ENCODE data around the gene SNX25.
A peak's percentile ranks its signal among the peaks of the same experiment; 100 is the strongest.

SNX25 gene

DNA sequence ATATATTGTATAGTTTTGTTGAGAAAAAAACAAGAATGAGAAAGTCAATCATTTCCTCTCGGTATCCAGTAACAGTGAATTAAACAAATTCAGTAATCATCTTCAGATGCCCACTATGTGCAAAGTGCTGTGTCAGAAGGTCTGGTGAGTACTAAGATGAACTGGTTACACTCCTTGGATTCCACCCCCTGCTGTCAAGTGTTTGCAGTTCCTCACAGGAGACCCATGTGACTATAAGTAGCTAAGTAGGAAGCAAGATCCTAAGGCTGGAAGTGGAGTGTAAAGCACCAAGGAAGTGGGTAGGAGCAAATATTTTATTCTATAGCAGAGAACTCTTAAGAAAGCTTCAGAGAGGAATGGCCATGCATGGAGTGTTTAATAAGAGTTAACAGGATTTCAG is 73.6 kb downstream of the SNX25 start:
- no peak for DNase-seq (ENCODE audit: low read depth, low spot score)
- POLR2A ChIA-PET = no interaction called here
- CTCF ChIA-PET = interaction anchor here (1.4 to 1.8 kb wide), 2 partner anchors 13 to 29 kb away, joined by 3 to 4 read pairs; no protein-coding TSS in a partner anchor
- no peak overlapping the region for H3K4me3 ChIP-seq (ENCODE audit: low read depth, low read length)
- TF ChIP-seq, protein P1, sequence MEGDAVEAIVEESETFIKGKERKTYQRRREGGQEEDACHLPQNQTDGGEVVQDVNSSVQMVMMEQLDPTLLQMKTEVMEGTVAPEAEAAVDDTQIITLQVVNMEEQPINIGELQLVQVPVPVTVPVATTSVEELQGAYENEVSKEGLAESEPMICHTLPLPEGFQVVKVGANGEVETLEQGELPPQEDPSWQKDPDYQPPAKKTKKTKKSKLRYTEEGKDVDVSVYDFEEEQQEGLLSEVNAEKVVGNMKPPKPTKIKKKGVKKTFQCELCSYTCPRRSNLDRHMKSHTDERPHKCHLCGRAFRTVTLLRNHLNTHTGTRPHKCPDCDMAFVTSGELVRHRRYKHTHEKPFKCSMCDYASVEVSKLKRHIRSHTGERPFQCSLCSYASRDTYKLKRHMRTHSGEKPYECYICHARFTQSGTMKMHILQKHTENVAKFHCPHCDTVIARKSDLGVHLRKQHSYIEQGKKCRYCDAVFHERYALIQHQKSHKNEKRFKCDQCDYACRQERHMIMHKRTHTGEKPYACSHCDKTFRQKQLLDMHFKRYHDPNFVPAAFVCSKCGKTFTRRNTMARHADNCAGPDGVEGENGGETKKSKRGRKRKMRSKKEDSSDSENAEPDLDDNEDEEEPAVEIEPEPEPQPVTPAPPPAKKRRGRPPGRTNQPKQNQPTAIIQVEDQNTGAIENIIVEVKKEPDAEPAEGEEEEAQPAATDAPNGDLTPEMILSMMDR (IDR thresholded peaks at IDR 0.05; ENCODE audit: insufficient read depth, low read length, missing control alignments) = peak; percentile 2

DNA sequence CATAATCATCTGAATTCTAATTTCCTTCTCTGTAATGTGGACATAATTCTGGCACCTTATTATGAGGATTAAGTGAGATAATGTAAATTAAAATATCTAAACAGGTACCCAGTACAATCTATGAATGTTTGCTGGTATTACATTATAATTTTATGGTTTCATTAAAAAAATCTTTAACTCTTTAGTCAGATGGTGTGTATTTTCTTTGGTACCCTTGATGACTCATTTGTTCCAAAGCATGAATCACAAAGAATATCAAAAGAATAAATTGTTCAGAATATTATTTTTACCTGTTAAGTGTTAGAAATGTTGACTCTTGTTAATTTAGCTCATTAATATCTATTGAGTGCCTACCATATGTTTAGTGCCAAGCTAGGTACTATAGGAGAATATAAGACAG is 74.3 kb downstream of the SNX25 start:
- TF ChIP-seq, protein P1 (IDR thresholded peaks at IDR 0.05; ENCODE audit: insufficient read depth, low read length, missing control alignments) = no peak
- ChIA-PET CTCF (interaction anchor here (1.4 kb wide), 1 partner anchor 30 kb away, joined by 3 read pairs; no protein-coding TSS in a partner anchor), POLR2A (no interaction called here)
- DNase-seq (ENCODE audit: low read depth, low spot score) = no peak
- no peak overlapping the region for H3K4me3 ChIP-seq (ENCODE audit: low read depth, low read length)

DNA sequence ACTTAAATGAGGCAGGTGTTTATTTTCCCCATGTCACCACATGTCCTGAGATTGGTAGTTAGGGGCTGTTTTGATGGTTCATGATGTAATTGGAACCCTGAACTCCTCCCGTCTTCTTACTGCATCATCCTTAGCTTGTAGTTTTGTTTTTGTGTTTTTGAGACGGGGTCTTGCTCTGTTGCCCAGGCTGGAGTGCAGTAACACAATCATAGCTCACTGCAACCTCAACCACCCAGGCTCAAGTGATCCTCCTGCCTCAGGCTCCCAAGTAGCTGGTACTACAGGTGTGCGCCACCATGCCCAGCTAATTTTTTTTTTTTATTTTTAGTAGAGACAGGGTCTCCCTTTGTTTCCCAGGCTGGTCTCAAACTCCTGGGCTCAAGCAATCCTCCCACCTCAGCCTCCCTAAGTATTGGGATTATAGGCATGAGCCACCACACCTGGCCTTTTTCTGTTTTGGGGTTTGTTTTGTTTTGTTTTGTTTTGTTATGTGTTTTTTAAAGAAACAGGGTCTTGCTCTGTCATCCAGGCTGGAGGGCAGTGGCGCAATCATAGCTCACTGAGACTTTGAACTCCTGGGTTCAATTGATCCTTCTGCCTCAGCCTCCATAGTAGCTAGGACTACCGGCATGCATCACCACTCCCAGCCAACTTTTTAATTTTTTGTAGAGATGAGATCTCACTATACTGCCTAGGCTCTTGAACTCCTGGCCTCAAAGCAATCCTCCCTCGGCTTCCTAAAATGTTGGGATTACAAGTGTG is 76.4 kb downstream of the SNX25 start:
- ChIA-PET POLR2A (no interaction called here), CTCF (interaction anchor here (1.4 to 2.4 kb wide), 2 partner anchors 13 to 752 kb away, joined by 3 to 6 read pairs; no protein-coding TSS in a partner anchor)
- H3K4me3 ChIP-seq (ENCODE audit: low read depth, low read length) = no peak overlapping the region
- DNase-seq (ENCODE audit: low read depth, low spot score) = no peak
- TF ChIP-seq, protein P1 (IDR thresholded peaks at IDR 0.05; ENCODE audit: insufficient read depth, low read length, missing control alignments) = no peak

DNA sequence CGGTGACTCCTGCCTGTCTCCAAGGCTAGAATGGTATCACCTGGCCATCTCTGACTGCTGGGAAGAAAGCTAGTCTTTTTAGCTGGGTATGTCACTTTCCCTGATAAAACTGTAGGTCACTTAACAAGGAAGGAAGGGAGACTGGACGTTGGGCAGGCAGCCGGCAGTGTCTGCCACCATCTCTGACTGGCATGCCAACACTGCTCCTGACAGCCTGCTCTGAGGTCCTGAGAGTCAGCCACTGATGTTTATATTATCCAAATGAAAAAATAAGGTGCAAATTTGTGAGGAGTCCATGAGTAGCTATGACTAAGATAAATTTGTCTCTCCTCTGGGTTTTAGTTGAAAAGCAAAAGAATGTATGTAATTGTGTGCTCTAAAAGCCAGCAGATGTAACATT is 77.2 kb downstream of the SNX25 start:
- TF ChIP-seq, protein P1 (IDR thresholded peaks at IDR 0.05; ENCODE audit: insufficient read depth, low read length, missing control alignments) = no peak
- no peak overlapping the region for H3K4me3 ChIP-seq (ENCODE audit: low read depth, low read length)
- POLR2A ChIA-PET = interaction anchor here (1.4 kb wide), 1 partner anchor 18 kb away, joined by 3 read pairs; no protein-coding TSS in a partner anchor
- no peak for DNase-seq (ENCODE audit: low read depth, low spot score)
- CTCF ChIA-PET = interaction anchor here (0.8 to 2.4 kb wide), 4 partner anchors 8 to 752 kb away, joined by 3 to 6 read pairs (median 4); no protein-coding TSS in a partner anchor

DNA sequence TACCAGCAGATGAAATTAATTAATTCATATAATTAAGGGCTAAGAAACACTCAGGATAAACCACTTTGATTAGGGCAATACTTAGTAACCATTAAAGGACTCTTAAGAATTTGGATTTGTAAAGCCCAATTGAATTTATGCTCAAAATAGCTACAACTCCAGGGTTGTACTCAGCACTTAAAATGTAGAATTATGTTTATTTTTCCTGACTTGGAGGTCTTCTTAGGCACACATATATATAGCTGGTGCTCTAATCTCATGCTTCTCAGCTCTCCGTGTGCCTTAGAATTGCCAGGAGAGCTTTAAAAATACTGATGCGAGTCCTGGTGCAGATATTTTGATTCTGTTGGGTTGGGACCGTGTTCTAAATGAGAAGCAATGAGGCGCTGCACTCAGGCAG is 77.6 kb downstream of the SNX25 start:
- TF ChIP-seq, protein P1 (IDR thresholded peaks at IDR 0.05; ENCODE audit: insufficient read depth, low read length, missing control alignments) = no peak
- ChIA-PET CTCF (interaction anchor here (0.8 to 2.4 kb wide), 5 partner anchors 8 to 751 kb away, joined by 3 to 6 read pairs (median 3); no protein-coding TSS in a partner anchor), POLR2A (interaction anchor here (1.4 kb wide), 1 partner anchor 17 kb away, joined by 3 read pairs; no protein-coding TSS in a partner anchor)
- no peak for DNase-seq (ENCODE audit: low read depth, low spot score)
- no peak overlapping the region for H3K4me3 ChIP-seq (ENCODE audit: low read depth, low read length)

DNA sequence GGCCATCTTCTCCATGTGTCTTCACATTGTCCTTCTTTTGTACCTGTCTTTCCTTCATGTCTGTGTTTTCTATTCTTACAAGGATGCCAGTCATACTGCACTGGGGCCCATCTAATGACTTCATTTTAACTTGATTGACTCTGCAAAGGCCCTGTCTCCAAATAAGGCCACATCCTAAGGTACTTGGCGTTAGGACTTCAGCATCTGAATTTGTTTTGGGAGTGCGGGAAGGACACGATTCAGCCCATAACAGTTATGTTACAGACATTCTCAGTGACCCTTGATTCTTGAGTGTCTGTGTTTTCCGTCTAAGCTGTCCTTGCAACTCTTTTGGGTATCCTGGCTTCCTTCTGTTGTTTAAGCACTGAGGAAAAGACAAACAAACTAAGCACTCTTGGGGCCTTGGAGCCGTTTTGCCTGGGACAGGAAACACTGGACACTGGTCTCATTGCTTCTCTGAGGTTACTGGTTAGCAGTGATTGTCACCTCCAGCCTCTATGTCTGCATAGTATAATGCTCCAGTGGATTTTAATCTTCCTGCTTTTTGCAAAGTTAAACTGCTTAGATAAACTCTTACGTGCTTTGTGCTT is 80.7 kb downstream of the SNX25 start:
- POLR2A ChIA-PET = no interaction called here
- TF ChIP-seq, protein P1 (IDR thresholded peaks at IDR 0.05; ENCODE audit: insufficient read depth, low read length, missing control alignments) = no peak
- CTCF ChIA-PET = no interaction called here

More for the DNA sequence above, 80.7 kb downstream of the SNX25 start:
- H3K4me3 ChIP-seq (ENCODE audit: low read depth, low read length) = no peak overlapping the region
- DNase-seq (ENCODE audit: low read depth, low spot score) = no peak

All from AG04449 (cell line).